H1 (cell line): Measurements from ENCODE around the gene TSSC4. TPM values are rescaled to one million over a fixed set of nuclear protein-coding genes. Genes with fewer than 3 reads are reported as not detected.

Experiments used
- BCL11A ChIP-seq, 2 experiments: IDR thresholded peaks; one replicate each; pipeline ENCODE4 v1.6.1; 2011; ENCODE audit warnings: low read depth in 2 of 2, low read length in 2 of 2, mild to moderate bottlenecking in 2 of 2
- BRCA1 ChIP-seq: IDR thresholded peaks from 2 replicates; pipeline ENCODE4 v1.6.1; 2012; ENCODE audit warnings: low read depth, low read length, improper control_type of control experiment
- CBX8 ChIP-seq: fragments of 300-800, 300-1000 bp; sonication (generic); IDR thresholded peaks from 2 replicates; pipeline ENCODE4 v1.7.1; 2016; ENCODE audit warnings: low read depth, low read length, borderline replicate concordance
- CHD2 ChIP-seq: IDR thresholded peaks from 2 replicates; pipeline ENCODE4 v1.6.1; 2012; ENCODE audit warnings: low read length, improper control_type of control experiment
- CTBP2 ChIP-seq: IDR thresholded peaks from 2 replicates; pipeline ENCODE4 v1.7.0; 2011; ENCODE audit warnings: borderline replicate concordance, mild to moderate bottlenecking, moderate library complexity, mixed read lengths, low read length; ENCODE audit not compliant: insufficient read depth, insufficient read length
- CTCF ChIP-seq, 3 experiments: IDR thresholded peaks; 1 replicate in 2 of 3; 2 replicates in 1 of 3; pipeline versions ENCODE4 v1.5.1 to v1.6.1; 2011; ENCODE audit warnings: low read length in 3 of 3, mild to moderate bottlenecking in 3 of 3, inconsistent platforms in 2 of 3, low read depth in 1 of 3, moderate library complexity in 1 of 3; ENCODE audit not compliant: insufficient read depth in 1 of 3; ENCODE audit errors: control extremely low read depth in 1 of 3
- EP300 ChIP-seq, 2 experiments: IDR thresholded peaks; 1 replicate in 1 of 2; 2 replicates in 1 of 2; pipeline ENCODE4 v1.6.1; 2011 to 2012; ENCODE audit warnings: low read depth in 2 of 2, low read length in 2 of 2, mild to moderate bottlenecking in 2 of 2, borderline replicate concordance in 1 of 2, inconsistent platforms in 1 of 2, moderate library complexity in 1 of 2
- JUND ChIP-seq: IDR thresholded peaks from 2 replicates; pipeline ENCODE4 v1.6.1; 2011; ENCODE audit warnings: mild to moderate bottlenecking, improper control_type of control experiment, low read length
- NANOG ChIP-seq: IDR thresholded peaks from 2 replicates; pipeline ENCODE4 v1.6.1; 2011; ENCODE audit warnings: low read length, low read depth, mild to moderate bottlenecking, inconsistent platforms; ENCODE audit not compliant: insufficient read depth, poor library complexity, severe bottlenecking
- PHF8 ChIP-seq: fragments of 200-600 bp; sonication (generic); conservative IDR thresholded peaks from 2 replicates; pipeline ENCODE4 v1.7.1; 2012; ENCODE audit warnings: low read depth, mild to moderate bottlenecking, inconsistent platforms, low read length, moderate library complexity
- POLR2AphosphoS5 ChIP-seq: IDR thresholded peaks from 2 replicates; pipeline ENCODE4 v1.6.1; 2011; ENCODE audit warnings: low read depth, low read length
- POU5F1 ChIP-seq: IDR thresholded peaks from 2 replicates; pipeline ENCODE4 v1.6.1; 2011; ENCODE audit warnings: low read depth, mild to moderate bottlenecking, low read length, moderate library complexity
- RAD21 ChIP-seq, 2 experiments: IDR thresholded peaks in 1 of 2; conservative IDR thresholded peaks in 1 of 2; 2 replicates each; pipeline ENCODE4 v1.6.1; 2011; ENCODE audit warnings: low read depth in 2 of 2, low read length in 2 of 2, improper control_type of control experiment in 1 of 2, inconsistent platforms in 1 of 2, mild to moderate bottlenecking in 1 of 2, moderate library complexity in 1 of 2
- RFX5 ChIP-seq: IDR thresholded peaks from 2 replicates; pipeline ENCODE4 v1.6.1; 2011; ENCODE audit warnings: low read depth, low read length, improper control_type of control experiment, borderline replicate concordance
- SIN3A ChIP-seq, 2 experiments: IDR thresholded peaks in 1 of 2; conservative IDR thresholded peaks in 1 of 2; 2 replicates each; pipeline ENCODE4 v1.6.1; 2011 to 2012; ENCODE audit warnings: low read length in 2 of 2, improper control_type of control experiment in 1 of 2, low read depth in 1 of 2, mild to moderate bottlenecking in 1 of 2
- SP4 ChIP-seq: IDR thresholded peaks from 2 replicates; pipeline ENCODE4 v1.6.1; 2012; ENCODE audit warnings: low read length, inconsistent platforms
- SRF ChIP-seq: IDR thresholded peaks from 2 replicates; pipeline ENCODE4 v1.6.1; 2011; ENCODE audit warnings: mild to moderate bottlenecking, low read depth, low read length, moderate library complexity
- SUZ12 ChIP-seq: fragments of 200-600 bp; sonication (generic); IDR thresholded peaks from 2 replicates; pipeline ENCODE4 v1.6.1; 2012; ENCODE audit warnings: mild to moderate bottlenecking, inconsistent platforms, low read length, moderate library complexity, mixed read lengths
- TBP ChIP-seq: IDR thresholded peaks from 2 replicates; pipeline ENCODE4 v1.6.1; 2011; ENCODE audit warnings: low read depth, low read length, improper control_type of control experiment
- TCF12 ChIP-seq: IDR thresholded peaks from 2 replicates; pipeline ENCODE4 v1.6.1; 2011; ENCODE audit warnings: low read depth, mild to moderate bottlenecking, low read length
- polyA plus RNA-seq, 7 experiments: library from polyadenylated mRNA; depleted of rRNA in 3 of 7; stranded (reverse) in 5 of 7; unstranded in 2 of 7; fragments of >200 nt in 5 of 7; fragments of 200-250 nt in 2 of 7; gene quantifications; 1 replicate in 5 of 7; 2 replicates in 1 of 7; 4 replicates in 1 of 7; pipeline versions ENCODE4 v1.2.1 to v1.2.3, GENCODE V29; 2011 to 2013; ENCODE audit warnings: missing spikeins in 2 of 7, mixed read lengths in 2 of 7
- total RNA-seq: library from RNA; stranded (reverse); fragmentation: NEBNext Ultra II Directional; extraction: Animal tissue kit (Norgen Biotek cat#: 25700); gene quantifications from 2 replicates; pipeline ENCODE4 v1.2.1, GENCODE V29; 2021

Gene TSSC4
- total and polyA plus RNA-seq, 2 of the 8 experiments (the other 6 are each of a cell fraction or from before 2014, with no cell fraction given): 34.0 to 39.3 TPM

- TF ChIP-seq SIN3A (conservative IDR thresholded peaks at IDR 0.05 in 1 of 2, IDR thresholded peaks at IDR 0.05 in 1 of 2; ENCODE audit: low read depth in 1 of 2, low read length in 2 of 2) (peak; percentile 46 to 64; a peak in 2 of 4 replicates), RAD21 (IDR thresholded peaks at IDR 0.05 in 1 of 2, conservative IDR thresholded peaks at IDR 0.05 in 1 of 2; ENCODE audit: low read depth in 2 of 2, low read length in 2 of 2) (peak; percentile 74 to 76), EP300 (IDR thresholded peaks at IDR 0.05; ENCODE audit: borderline replicate concordance in 1 of 2, low read depth in 2 of 2, low read length in 2 of 2) (no peak), CTCF (IDR thresholded peaks at IDR 0.05; ENCODE audit: control extremely low read depth in 1 of 3, insufficient read depth in 1 of 3, low read depth in 1 of 3, low read length in 3 of 3) (peak in 2 of 3 experiments; percentile 92 to 100; a peak in 3 of 4 replicates), CBX8 (no peak), CHD2 (peak; percentile 61; the same call in 1 of the 2 replicates), RFX5 (no peak), BRCA1 (0 out of 2 replicates have a peak, but pooled peaks have one; percentile 10), TCF12 (0 out of 2 replicates have a peak, but pooled peaks have one; percentile 21), NANOG (no peak), SUZ12 (no peak), POLR2AphosphoS5 (peak; percentile 64; the same call in 1 of the 2 replicates), JUND (peak; percentile 78), POU5F1 (no peak), SRF (0 out of 2 replicates have a peak, but pooled peaks have one; percentile 0), SP4 (0 out of 2 replicates have a peak, but pooled peaks have one; percentile 85), TBP (peak; percentile 41), BCL11A (IDR thresholded peaks at IDR 0.05; ENCODE audit: low read depth in 2 of 2, low read length in 2 of 2) (no peak), CTBP2 (no peak), PHF8 (peak; percentile 67)
Observed at GRCh38 chr11:2400069-2400761, at the start of gene TSSC4 (continued).
